ENCODE measurements around the gene PALLD.

DNA sequence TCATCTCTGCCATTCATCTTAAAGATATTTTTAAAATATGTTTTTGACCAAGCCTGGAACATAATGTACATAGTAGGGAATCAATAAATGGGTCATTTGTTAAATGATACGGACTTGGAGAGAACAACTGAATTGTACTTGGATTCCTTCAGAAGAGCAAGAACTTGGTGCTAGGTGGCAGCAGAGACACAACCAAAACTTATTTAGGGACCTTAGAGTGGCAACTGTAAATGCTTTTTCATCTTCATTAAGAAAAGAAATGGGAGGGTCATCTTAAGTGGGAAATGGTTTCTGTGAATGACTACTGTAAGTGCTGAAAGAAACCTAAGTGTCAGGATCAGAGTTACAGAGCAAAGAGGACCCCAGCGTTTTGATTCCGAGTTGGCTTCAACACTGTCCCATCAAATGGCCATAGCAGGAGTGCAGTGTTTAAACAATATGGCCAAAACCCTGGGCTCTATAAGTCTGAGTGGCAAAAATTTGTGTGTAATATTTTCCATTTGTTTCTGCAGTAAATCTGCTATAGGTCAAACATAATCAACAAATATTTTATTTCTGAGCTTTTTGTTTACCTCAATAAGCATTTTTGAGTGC, 213.6 kb downstream of the PALLD start:
- TF ChIP-seq, protein P1, sequence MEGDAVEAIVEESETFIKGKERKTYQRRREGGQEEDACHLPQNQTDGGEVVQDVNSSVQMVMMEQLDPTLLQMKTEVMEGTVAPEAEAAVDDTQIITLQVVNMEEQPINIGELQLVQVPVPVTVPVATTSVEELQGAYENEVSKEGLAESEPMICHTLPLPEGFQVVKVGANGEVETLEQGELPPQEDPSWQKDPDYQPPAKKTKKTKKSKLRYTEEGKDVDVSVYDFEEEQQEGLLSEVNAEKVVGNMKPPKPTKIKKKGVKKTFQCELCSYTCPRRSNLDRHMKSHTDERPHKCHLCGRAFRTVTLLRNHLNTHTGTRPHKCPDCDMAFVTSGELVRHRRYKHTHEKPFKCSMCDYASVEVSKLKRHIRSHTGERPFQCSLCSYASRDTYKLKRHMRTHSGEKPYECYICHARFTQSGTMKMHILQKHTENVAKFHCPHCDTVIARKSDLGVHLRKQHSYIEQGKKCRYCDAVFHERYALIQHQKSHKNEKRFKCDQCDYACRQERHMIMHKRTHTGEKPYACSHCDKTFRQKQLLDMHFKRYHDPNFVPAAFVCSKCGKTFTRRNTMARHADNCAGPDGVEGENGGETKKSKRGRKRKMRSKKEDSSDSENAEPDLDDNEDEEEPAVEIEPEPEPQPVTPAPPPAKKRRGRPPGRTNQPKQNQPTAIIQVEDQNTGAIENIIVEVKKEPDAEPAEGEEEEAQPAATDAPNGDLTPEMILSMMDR (IDR thresholded peaks at IDR 0.05) = peak; percentile 59
- no peak for TF ChIP-seq POLR2AphosphoS5 (IDR thresholded peaks at IDR 0.05; ENCODE audit: low read depth, low read length)
- TF ChIP-seq, protein P2, sequence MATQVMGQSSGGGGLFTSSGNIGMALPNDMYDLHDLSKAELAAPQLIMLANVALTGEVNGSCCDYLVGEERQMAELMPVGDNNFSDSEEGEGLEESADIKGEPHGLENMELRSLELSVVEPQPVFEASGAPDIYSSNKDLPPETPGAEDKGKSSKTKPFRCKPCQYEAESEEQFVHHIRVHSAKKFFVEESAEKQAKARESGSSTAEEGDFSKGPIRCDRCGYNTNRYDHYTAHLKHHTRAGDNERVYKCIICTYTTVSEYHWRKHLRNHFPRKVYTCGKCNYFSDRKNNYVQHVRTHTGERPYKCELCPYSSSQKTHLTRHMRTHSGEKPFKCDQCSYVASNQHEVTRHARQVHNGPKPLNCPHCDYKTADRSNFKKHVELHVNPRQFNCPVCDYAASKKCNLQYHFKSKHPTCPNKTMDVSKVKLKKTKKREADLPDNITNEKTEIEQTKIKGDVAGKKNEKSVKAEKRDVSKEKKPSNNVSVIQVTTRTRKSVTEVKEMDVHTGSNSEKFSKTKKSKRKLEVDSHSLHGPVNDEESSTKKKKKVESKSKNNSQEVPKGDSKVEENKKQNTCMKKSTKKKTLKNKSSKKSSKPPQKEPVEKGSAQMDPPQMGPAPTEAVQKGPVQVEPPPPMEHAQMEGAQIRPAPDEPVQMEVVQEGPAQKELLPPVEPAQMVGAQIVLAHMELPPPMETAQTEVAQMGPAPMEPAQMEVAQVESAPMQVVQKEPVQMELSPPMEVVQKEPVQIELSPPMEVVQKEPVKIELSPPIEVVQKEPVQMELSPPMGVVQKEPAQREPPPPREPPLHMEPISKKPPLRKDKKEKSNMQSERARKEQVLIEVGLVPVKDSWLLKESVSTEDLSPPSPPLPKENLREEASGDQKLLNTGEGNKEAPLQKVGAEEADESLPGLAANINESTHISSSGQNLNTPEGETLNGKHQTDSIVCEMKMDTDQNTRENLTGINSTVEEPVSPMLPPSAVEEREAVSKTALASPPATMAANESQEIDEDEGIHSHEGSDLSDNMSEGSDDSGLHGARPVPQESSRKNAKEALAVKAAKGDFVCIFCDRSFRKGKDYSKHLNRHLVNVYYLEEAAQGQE (IDR thresholded peaks at IDR 0.05; ENCODE audit: insufficient read depth in 1 of 2, low read depth in 2 of 2, low read length in 1 of 2) = no peak
- no peak for TF ChIP-seq TCF7L2 (IDR thresholded peaks at IDR 0.05; ENCODE audit: low read depth, low read length)
- TF ChIP-seq SIN3A (IDR thresholded peaks at IDR 0.05; ENCODE audit: borderline replicate concordance, insufficient read depth, low read depth, low read length) = no peak

Measured in Panc1 (cell line).